ENCODE data around the gene FGF9. TPM values are rescaled to one million over a fixed set of nuclear protein-coding genes. Genes with fewer than 3 reads are reported as not detected.

Gene FGF9
- total RNA-seq, 1 experiment from 2014 or later, result 1.5 TPM

- no peak for TF ChIP-seq REST (IDR thresholded peaks at IDR 0.05; ENCODE audit: low read depth)
Observed at GRCh38 chr13:21673789-21674489, 3.1 kb downstream of the FGF9 start (continued).

GRCh38 chr13:21674490-21675009 lies 3.7 kb downstream of the FGF9 start:
- no peaks in the 10 kb centered on the region for H3K36me3 ChIP-seq (ENCODE audit: control insufficient read depth in 1 of 2, insufficient read depth in 2 of 2, low read length in 2 of 2)
- ChIA-PET RAD21 (ENCODE audit: low non-redundant PET in 1 of 2, low total read pairs in 2 of 2, uncharacterized antibody in 2 of 2, unreplicated experiment in 2 of 2) (no interaction called here), POLR2A (interaction anchor here (0.7 to 1.4 kb wide), 3 partner anchors 36 to 134 kb away, joined by 3 to 5 read pairs (median 4); no protein-coding TSS in a partner anchor), CTCF (no interaction called here)
- no peaks in the 10 kb centered on the region for H4K20me1 ChIP-seq (ENCODE audit: insufficient read depth)
- H3K9me2 ChIP-seq (ENCODE audit: insufficient read depth), result no peaks in the 10 kb centered on the region
- H3K4me2 ChIP-seq (ENCODE audit: low read length), result peak overlapping the region; percentile 94
- no peak overlapping the region for H2AFZ ChIP-seq (ENCODE audit: low read depth, low read length, poor library complexity, severe bottlenecking)
- peaks cover 27% of the 10 kb centered on the region; the same call in 1 of the 2 replicates for H3K27me3 ChIP-seq (ENCODE audit: insufficient read depth, low read length)
- peak overlapping the region; percentile 12; the same call in 1 of the 2 replicates for H3K9ac ChIP-seq (ENCODE audit: low read length)
- intact Hi-C loops (cut with micrococcal nuclease), result loop anchor here (5.0 to 10.0 kb wide), 2 partner anchors 1070 to 1118 kb away; no protein-coding TSS in a partner anchor
- ATAC-seq (no peak), DNase-seq (ENCODE audit: low read depth, low spot score) (no peak)
- no peak overlapping the region; the same call in 1 of the 2 replicates for H3K27ac ChIP-seq (ENCODE audit: low read depth, low read length)
- no peaks in the 10 kb centered on the region for H3K79me2 ChIP-seq (ENCODE audit: insufficient read depth, low read length)
- BruUV-seq (replicated peaks), result no TSS peak
- peaks cover 30 to 55% of the 10 kb centered on the region in 2 experiments for H3K4me1 ChIP-seq (ENCODE audit: control insufficient read depth in 1 of 2, insufficient read depth in 2 of 2, low read length in 2 of 2)
- no peak for TF ChIP-seq ELF1 (IDR thresholded peaks at IDR 0.05; ENCODE audit: borderline replicate concordance, low read depth)
- no peak for TF ChIP-seq JUND (IDR thresholded peaks at IDR 0.05)
- TF ChIP-seq FOSL1 (IDR thresholded peaks at IDR 0.05; ENCODE audit: low read depth), result no peak
- no peak for TF ChIP-seq EZH2 (IDR thresholded peaks at IDR 0.05)
- TF ChIP-seq SIN3A (IDR thresholded peaks at IDR 0.05; ENCODE audit: low read depth), result no peak
- TF ChIP-seq ZNF274 (IDR thresholded peaks at IDR 0.05; ENCODE audit: low read depth, low read length), result no peak
- TF ChIP-seq ATF3 (IDR thresholded peaks at IDR 0.05), result no peak
- no peak for TF ChIP-seq SRF (IDR thresholded peaks at IDR 0.05; ENCODE audit: low read depth)
- no peak for TF ChIP-seq CEBPB (IDR thresholded peaks at IDR 0.05; ENCODE audit: low read depth)
- TF ChIP-seq POLR2AphosphoS5 (IDR thresholded peaks at IDR 0.05; ENCODE audit: low read depth, low read length), result no peak
- no peak for TF ChIP-seq MAX (IDR thresholded peaks at IDR 0.05)
- TF ChIP-seq RAD21 (IDR thresholded peaks at IDR 0.05; ENCODE audit: low read depth), result no peak
- no peak for TF ChIP-seq EGR1 (IDR thresholded peaks at IDR 0.05; ENCODE audit: low read depth)
- TF ChIP-seq CBX3 (IDR thresholded peaks at IDR 0.05; ENCODE audit: low read depth), result no peak
- no peak for TF ChIP-seq YY1 (IDR thresholded peaks at IDR 0.05; ENCODE audit: extremely low read depth, insufficient replicate concordance, low read depth, low read length)
- no peak for TF ChIP-seq POLR2A (IDR thresholded peaks at IDR 0.05; ENCODE audit: borderline replicate concordance, extremely low read depth, insufficient read depth, insufficient read length)
- no peak for TF ChIP-seq REST (IDR thresholded peaks at IDR 0.05; ENCODE audit: low read depth)
- peak overlapping the region; percentile 55 to 64 for H3K4me3 ChIP-seq (replicated peaks in 1 of 2; ENCODE audit: low read depth in 1 of 2, low read length in 2 of 2)
- H3K9me3 ChIP-seq (ENCODE audit: control insufficient read depth in 1 of 2, insufficient read depth in 1 of 2, low read depth in 1 of 2, low read length in 2 of 2), result no peaks in the 10 kb centered on the region
